ENCODE data around the gene PRTFDC1.

The PRTFDC1 gene

GRCh38 chr10:24900888-24901685 is 51.3 kb downstream of the PRTFDC1 start:
- DNase-seq: no peak

GRCh38 chr10:24899571-24899970 is 52.8 kb downstream of the PRTFDC1 start:
- no peak for DNase-seq

DNA sequence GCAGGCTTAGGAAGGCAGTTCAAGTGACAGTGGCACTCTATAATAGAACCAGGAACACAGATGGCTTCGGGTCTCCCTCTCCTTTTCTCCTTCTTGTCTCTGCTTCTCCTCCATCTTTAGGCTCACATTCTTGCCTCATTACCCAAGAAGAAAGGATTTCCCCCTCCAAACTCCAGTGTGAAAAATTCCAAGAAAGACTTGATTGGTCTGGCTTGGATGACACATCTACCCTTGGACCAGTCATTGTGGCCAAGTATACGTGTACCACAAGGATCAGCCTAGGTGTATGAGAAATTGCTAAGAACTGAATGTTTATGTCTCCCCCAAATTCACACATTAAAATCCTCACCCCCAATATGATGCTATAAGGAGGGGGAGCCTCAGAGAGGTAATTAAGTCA is 53.9 kb downstream of the PRTFDC1 start:
- no peak for DNase-seq

DNA sequence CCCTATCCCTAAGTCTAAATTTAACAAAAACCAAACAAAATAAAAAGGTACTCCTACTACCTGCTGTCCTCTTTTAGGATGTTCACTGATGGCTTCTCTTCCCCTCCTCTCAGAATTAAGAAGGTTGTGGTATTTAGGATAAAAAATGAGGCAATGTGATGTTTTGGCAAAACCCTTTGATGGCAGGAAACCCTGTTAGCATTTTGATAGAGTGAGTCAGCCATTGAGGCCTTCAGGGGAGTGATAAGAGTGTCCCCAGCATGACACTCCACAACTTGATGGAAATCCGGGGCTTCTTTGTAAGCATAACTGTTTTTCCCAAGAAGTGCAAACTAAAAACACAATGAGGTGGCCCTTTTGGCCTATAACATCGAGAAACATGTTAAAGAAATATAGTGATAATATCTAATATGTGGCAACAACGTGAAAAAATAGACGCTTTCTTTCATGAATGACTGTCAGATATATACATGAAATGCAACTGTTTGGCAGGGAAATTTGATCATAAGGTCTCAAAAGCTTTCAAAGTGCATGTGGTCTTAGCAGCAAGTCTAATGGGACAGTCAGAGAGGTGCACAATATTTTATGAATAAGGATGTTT is 55.0 kb downstream of the PRTFDC1 start:
- DNase-seq: no peak

DNA sequence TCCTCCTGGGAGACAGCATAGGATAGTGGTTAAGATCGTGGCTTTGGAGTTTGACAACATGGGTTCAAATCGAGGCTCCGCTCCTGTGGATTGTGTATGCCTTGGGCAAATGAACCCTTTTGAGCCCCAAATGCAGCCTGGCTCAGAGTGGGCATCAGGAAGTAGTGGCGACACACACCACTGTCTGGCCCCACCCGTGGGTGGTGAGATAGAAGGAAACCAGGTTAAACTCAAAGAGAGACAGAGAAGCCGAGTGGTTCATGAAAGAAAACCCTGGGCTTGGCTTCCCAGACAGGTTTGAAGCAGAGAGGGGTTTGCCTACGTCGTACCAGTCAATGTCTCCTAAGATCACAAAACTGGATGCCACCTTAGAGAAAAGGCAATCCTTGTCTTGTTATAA is 57.7 kb downstream of the PRTFDC1 start:
- DNase-seq: no peak

DNA sequence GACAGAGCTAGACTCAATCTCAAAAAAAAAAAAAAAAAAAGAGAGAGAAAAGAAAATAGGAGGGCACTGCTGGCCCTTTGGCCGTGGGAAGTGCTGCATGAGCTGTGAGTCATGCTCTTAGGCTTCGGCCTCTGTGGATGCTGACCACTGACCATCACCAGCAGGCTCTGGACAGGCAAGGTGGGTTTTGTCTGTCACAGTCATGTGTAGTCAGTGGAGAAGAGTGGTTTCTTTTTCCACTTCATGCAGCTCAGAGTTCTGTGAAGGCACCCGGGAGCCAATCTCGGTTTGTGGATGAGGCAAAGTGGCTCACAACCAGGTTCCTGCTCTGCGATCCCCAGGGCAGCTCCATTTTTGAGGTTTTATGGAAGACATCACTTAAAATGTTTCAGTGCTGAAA is 58.1 kb downstream of the PRTFDC1 start:
- no peak for DNase-seq

DNA sequence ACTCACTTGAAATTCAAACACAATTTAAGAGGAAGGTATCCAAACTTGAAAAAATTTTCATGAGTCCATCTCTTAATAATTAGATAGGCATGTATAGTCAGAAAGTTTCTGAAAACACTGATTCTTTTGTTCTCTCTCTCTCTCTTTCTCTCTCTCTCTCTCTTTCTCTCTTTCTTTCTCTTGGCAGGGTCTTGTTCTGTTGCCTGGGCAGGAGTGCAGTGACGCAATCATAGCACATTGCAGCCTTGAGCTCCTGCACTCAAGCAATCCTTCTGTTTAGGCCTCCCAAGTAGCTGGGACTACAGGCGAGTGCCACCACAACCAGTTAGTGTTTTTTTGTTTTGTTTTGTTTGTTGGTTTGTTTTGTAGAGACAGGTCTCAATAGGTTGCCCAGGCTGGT is 59.3 kb downstream of the PRTFDC1 start:
- no peak for DNase-seq

DNA sequence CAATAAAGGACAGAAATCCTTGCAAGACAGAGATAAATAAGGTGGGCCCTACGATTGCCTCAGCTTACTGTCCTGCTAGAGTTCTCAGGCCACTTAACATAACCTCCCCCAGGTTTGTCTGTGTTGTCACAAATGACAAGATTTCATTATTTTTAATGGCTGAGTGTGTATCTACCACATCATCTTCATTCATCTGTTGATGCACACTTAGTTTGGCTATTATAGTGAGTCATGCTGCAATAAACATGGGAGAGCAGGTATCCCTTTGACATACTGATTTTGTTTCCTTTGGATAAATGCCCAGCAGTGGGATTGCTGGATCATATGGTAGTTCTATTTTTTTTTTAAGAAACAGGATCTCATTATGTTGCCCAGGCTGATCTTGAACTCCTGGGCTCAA is 60.6 kb downstream of the PRTFDC1 start:
- DNase-seq: peak; percentile 22

DNA sequence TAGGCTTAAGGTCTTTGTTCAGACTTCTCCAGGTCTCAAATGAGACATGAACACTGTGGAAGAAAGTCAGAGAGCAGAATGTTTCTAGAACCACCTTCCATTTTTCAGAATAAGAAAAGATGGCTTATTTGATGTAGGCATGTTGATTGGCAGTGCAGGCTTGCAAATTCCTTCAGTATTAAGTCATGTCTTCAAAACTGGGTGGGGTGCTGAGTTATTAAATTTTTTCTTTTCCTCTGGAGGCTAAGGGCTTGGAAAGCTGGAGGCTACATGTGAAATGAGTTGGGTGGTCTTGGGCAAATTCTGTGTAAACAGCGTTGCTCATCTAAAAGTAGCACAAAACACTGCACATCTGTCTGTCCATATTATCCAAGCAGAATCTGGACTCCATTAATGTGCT is 62.8 kb downstream of the PRTFDC1 start:
- DNase-seq: no peak

DNA sequence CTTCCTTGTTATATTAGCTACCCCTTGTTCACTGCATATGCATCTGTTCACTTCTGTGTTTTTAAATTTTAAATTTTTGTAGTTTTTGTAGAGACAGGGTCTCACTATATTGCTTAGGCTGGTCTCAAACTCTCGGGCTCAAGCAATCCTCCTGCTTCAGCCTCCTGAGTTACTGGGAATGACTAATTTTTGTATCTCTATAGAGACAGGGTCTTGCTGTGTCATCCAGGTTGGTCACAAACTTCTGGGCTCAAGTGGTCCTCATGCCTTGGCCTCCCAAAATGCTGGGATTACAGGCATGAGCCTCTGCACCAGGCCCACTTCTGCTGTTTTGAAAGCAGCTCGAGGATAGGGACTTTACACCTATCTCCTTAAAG is 64.6 kb downstream of the PRTFDC1 start:
- no peak for DNase-seq

GRCh38 chr10:24886290-24886680 is 66.1 kb downstream of the PRTFDC1 start:
- no peak for DNase-seq

DNA sequence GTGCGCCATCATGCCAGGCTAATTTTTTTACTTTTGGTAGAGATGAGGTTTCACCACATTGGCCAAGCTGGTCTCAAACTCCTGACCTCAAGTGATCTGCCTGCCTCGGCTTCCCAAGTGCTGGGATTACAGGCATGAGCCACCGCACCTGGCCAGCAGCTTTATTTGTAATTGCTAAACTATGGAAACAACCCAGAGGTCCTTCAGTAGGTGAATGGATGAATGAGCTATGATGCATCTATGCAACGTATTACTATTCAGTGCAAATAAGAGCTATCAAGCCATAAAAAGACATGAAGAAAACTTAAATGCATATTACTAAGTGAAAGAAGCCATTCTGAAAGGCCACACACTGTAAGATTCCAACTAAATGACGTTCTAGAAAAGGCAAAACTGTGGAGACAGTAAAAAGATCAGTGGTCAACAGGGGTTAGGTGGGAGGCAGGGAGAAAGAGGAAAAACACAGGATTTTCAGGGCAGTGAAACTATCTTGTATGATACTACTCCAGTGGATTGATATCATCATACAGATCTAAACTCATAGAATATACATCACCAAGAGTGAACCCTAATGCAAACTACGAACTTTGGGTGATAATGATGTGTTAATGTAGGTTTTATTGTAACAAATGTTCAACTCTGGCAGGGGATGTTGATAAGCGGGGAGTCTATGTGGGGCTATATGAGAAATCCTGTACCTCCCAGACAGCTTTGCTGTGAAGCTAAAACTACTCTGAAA is 66.7 kb downstream of the PRTFDC1 start:
- no peak for DNase-seq

- DNase-seq: no peak
These were observed 67.6 kb downstream of the PRTFDC1 start for GRCh38 chr10:24884793-24885192.

DNA sequence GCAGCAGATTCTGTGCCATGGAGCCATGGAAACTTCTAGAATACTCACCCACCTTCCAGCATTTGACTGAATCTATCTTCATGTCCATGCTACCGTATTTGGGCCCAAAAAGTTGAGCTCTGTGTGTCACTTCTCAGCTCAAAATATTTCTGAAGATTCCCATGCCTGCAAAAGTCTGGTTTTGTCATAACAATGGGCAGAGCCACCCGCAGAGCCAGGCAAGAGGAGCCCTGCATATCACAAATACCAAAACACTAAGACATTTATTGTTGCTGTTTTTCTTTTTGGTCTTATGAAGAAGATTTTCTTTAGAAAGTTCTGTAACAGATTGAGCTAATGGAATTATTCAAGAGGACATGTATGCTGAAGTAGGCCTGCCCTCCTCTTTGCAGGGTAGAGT is 68.1 kb downstream of the PRTFDC1 start:
- DNase-seq: no peak

GRCh38 chr10:24883176-24883575 is 69.2 kb downstream of the PRTFDC1 start:
- no peak for DNase-seq

GRCh38 chr10:24882047-24882698 is 70.2 kb downstream of the PRTFDC1 start:
- no peak for DNase-seq

- DNase-seq: no peak
These were observed 72.5 kb downstream of the PRTFDC1 start for GRCh38 chr10:24879861-24880260.

DNA sequence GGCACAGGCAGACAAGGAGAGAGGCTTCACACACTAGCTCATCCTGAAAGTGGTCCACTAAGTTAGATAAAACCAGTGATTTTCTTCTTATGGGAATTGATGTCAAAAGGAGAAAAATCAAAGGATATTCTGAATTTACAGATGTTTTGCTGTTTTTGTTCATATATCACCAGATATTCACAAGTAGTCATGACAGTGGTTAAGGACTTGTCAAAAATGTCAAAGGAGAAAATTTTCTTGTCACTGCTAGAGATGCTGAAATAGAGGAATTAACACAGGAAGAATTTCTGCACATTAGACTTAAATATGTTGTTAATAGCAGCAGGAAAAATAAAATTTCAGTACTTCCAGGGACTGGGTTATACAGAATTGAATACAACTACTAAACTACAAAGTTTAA is 78.3 kb downstream of the PRTFDC1 start:
- DNase-seq: no peak

GRCh38 chr10:24873281-24873683 is 79.1 kb downstream of the PRTFDC1 start:
- no peak for DNase-seq

- no peak for DNase-seq
These were observed 79.6 kb downstream of the PRTFDC1 start for GRCh38 chr10:24872790-24873182.

DNA sequence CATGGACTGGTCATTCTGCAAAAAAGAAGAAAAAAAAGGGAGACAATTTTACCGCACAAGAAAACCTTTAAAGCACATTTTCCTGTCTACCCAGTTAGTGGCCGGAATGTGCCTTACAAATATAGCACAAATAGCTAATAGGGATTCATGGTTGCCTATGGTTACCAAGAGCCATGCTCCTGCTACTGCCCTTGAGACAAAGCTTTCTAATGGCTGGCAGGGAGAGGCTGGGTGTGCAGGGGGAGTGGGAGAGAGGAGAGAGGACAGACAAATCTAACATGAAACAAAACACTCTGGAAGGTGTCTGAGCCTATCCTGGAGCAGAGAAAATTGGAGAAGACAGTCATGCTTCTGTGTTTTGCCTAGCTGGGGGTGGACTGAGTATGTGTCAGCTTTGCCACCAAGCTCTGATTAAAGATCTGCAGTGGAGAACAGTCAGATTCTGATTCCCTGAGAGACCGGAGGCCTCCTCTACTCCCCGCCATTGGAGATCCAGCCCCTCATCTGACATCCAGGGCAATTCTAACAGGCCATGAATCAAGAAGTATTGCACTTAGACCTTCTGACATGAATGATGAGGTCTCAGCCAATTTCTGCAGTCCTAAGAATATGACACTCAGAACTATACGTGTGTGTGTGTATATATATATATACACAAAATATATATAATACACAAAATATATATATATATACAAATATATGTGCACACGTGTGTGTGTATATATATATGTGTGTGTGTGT is 80.2 kb downstream of the PRTFDC1 start:
- DNase-seq: no peak

DNA sequence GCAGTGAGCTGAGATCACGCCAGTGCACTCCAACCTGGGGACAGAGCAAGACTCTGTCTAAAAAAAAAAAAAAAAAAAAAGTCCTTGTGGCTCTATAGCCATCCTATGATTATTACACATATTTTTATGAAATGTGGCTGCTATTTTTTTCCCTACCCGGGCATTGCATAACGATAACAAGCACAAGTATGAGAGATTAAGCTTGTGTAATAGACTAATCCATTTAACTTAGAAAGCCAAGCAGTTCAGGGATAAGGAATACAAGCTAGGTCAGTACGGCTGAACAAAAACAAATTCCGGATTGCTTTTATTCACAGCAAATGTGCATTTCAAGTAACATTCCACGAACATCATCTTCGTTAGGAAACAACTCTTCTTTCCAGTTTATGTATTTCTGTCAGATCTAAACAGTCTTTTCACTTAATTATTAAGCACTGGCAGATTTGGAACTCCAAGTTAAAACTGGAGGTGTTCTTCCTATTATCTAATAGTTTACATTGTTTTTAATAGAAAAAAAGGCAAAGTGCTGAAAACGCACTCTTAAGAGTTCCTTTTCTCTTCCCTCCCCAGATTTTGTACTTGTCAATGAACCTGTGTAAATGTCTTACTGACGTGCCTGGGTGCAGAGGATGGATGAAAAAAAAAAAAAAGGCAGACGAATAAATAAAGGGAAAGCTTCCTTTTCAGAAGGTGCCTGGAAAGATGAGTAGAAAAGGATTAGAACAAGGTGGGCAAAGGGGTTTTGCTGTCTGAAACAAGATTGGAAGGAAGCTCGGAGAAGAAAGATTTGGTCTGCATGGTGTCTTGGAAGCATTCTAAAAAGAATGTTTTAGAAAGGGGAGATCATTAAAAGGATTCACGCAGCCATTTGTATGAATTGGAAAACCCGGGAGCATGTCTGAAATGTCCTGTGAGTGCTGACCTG is 81.1 kb downstream of the PRTFDC1 start:
- no peak for DNase-seq

Measured in NCI-H774 (cell line).